PC-3 (cell line): Measurements from ENCODE around the gene DRAXIN.

ENCODE experiments used
- EZH2 ChIP-seq: fragments of 300-600 bp; sonication (generic); IDR thresholded peaks from one replicate; pipeline ENCODE4 v1.6.1; 2017; ENCODE audit warnings: antibody characterized with exemption, mild to moderate bottlenecking, low read length; ENCODE audit not compliant: unreplicated experiment
- EZH2phosphoT487 ChIP-seq: fragments of 300-600 bp; sonication (generic); IDR thresholded peaks from 2 replicates; pipeline ENCODE4 v1.6.1; 2018; ENCODE audit warnings: mild to moderate bottlenecking, antibody characterized with exemption, low read length, borderline replicate concordance
- TF ChIP-seq, protein P1 (sequence below): fragments of 300-600 bp; sonication (generic); conservative IDR thresholded peaks from 2 replicates; pipeline ENCODE4 v1.5.1; 2017; ENCODE audit warnings: antibody characterized with exemption, low read depth, mild to moderate bottlenecking, low read length

- TF ChIP-seq, protein P1, sequence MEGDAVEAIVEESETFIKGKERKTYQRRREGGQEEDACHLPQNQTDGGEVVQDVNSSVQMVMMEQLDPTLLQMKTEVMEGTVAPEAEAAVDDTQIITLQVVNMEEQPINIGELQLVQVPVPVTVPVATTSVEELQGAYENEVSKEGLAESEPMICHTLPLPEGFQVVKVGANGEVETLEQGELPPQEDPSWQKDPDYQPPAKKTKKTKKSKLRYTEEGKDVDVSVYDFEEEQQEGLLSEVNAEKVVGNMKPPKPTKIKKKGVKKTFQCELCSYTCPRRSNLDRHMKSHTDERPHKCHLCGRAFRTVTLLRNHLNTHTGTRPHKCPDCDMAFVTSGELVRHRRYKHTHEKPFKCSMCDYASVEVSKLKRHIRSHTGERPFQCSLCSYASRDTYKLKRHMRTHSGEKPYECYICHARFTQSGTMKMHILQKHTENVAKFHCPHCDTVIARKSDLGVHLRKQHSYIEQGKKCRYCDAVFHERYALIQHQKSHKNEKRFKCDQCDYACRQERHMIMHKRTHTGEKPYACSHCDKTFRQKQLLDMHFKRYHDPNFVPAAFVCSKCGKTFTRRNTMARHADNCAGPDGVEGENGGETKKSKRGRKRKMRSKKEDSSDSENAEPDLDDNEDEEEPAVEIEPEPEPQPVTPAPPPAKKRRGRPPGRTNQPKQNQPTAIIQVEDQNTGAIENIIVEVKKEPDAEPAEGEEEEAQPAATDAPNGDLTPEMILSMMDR, result no peak
- TF ChIP-seq EZH2phosphoT487 (no peak), EZH2 (no peak)
Observed at GRCh38 chr1:11740258-11741192, 49.0 kb downstream of the DRAXIN start.
